ENCODE data around the gene MYOM3. TPM values are rescaled to one million over a fixed set of nuclear protein-coding genes. Genes with fewer than 3 reads are reported as not detected.

The MYOM3 gene
- polyA plus RNA-seq, 1 donor from 2014 or later: not detected

GRCh38 chr1:24101796-24102586 is 9.9 kb downstream of the MYOM3 start:
- Histone ChIP-seq H3K9me3 (ENCODE audit: low read length) (no peaks in the 10 kb centered on the region), H3K4me3 (ENCODE audit: low read length) (no peak overlapping the region), H3K4me2 (ENCODE audit: low read length) (no peak overlapping the region), H3K9ac (ENCODE audit: low read length) (no peak overlapping the region), H3K36me3 (ENCODE audit: insufficient read depth, low read length) (no peaks in the 10 kb centered on the region), H4K20me1 (ENCODE audit: insufficient read depth) (no peaks in the 10 kb centered on the region), H3K27me3 (ENCODE audit: insufficient read depth, low read depth, low read length) (no peaks in the 10 kb centered on the region), H2AFZ (ENCODE audit: low read depth, low read length) (no peak overlapping the region), H3K79me2 (replicated peaks; ENCODE audit: insufficient read depth, low read length) (no peaks in the 10 kb centered on the region), H3K27ac (ENCODE audit: low read length) (no peak overlapping the region), H3K9me2 (ENCODE audit: insufficient read depth, low read length) (no peaks in the 10 kb centered on the region), H3F3A (ENCODE audit: insufficient read depth, low read length, poor library complexity, severe bottlenecking) (no peaks in the 10 kb centered on the region)
- TF ChIP-seq RAD21 (conservative IDR thresholded peaks at IDR 0.05) (no peak), EP300 (conservative IDR thresholded peaks at IDR 0.05; ENCODE audit: poor library complexity, severe bottlenecking) (no peak), REST (IDR thresholded peaks at IDR 0.05; ENCODE audit: borderline replicate concordance) (no peak), POLR2AphosphoS5 (IDR thresholded peaks at IDR 0.05) (no peak), SMC3 (conservative IDR thresholded peaks at IDR 0.05; ENCODE audit: poor library complexity) (no peak), MXI1 (conservative IDR thresholded peaks at IDR 0.05; ENCODE audit: poor library complexity, severe bottlenecking) (no peak), TAF1 (IDR thresholded peaks at IDR 0.05; ENCODE audit: low read depth) (no peak), EZH2 (IDR thresholded peaks at IDR 0.05; ENCODE audit: borderline replicate concordance, insufficient read depth, low read length, poor library complexity, severe bottlenecking) (no peak)
- TF ChIP-seq, protein P1, sequence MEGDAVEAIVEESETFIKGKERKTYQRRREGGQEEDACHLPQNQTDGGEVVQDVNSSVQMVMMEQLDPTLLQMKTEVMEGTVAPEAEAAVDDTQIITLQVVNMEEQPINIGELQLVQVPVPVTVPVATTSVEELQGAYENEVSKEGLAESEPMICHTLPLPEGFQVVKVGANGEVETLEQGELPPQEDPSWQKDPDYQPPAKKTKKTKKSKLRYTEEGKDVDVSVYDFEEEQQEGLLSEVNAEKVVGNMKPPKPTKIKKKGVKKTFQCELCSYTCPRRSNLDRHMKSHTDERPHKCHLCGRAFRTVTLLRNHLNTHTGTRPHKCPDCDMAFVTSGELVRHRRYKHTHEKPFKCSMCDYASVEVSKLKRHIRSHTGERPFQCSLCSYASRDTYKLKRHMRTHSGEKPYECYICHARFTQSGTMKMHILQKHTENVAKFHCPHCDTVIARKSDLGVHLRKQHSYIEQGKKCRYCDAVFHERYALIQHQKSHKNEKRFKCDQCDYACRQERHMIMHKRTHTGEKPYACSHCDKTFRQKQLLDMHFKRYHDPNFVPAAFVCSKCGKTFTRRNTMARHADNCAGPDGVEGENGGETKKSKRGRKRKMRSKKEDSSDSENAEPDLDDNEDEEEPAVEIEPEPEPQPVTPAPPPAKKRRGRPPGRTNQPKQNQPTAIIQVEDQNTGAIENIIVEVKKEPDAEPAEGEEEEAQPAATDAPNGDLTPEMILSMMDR (IDR thresholded peaks at IDR 0.05; ENCODE audit: poor library complexity, severe bottlenecking): no peak

DNA sequence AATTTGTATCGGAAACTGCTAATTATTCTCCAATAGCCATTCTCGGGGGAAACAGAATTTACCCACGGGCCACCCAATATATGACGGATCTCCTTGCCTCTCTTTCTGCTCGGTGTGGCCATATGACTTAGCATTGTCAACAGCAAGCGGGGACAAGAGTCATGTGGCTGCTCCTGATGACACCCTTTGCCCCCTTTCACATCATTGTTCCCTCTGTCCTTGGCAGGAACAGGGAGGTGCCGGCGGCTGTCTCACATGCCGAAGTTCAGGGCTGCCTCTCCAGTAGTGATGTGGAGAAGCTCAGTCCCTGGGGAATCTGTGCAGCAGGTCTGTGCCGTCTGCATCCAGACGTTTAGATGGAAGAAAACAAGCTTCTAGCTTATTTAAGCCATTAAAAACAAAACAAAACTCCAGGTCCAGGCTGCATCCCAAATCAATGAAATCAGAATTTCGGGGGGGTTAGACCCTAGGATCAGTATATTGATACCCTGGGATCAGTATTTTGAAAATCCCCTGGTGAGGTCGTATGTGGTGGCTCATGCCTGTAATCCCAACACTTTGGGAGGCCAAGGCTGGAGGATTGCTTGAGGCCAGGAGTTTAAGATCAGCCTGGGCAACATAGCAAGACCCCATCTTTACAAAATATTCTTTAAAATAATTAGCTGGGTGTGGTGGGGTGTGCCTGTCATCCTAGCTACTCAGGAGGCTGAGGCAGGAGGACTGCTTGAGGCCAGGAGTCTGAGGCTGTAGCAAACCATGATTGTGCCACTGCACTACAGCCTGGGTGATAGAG is 10.8 kb downstream of the MYOM3 start:
- no peaks in the 10 kb centered on the region for H3K9me2 ChIP-seq (ENCODE audit: insufficient read depth, low read length)
- H3F3A ChIP-seq (ENCODE audit: insufficient read depth, low read length, poor library complexity, severe bottlenecking): no peaks in the 10 kb centered on the region
- TF ChIP-seq EP300 (conservative IDR thresholded peaks at IDR 0.05; ENCODE audit: poor library complexity, severe bottlenecking) (no peak), POLR2AphosphoS5 (IDR thresholded peaks at IDR 0.05) (no peak), TAF1 (IDR thresholded peaks at IDR 0.05; ENCODE audit: low read depth) (no peak), SMC3 (conservative IDR thresholded peaks at IDR 0.05; ENCODE audit: poor library complexity) (no peak)
- TF ChIP-seq, protein P1 (IDR thresholded peaks at IDR 0.05; ENCODE audit: poor library complexity, severe bottlenecking): no peak
- H2AFZ ChIP-seq (ENCODE audit: low read depth, low read length): no peak overlapping the region
- H3K79me2 ChIP-seq (replicated peaks; ENCODE audit: insufficient read depth, low read length): no peaks in the 10 kb centered on the region
- H4K20me1 ChIP-seq (ENCODE audit: insufficient read depth): no peaks in the 10 kb centered on the region
- no peaks in the 10 kb centered on the region for H3K9me3 ChIP-seq (ENCODE audit: low read length)
- H3K4me3 ChIP-seq (ENCODE audit: low read length): no peak overlapping the region
- no peaks in the 10 kb centered on the region for H3K27me3 ChIP-seq (ENCODE audit: insufficient read depth, low read depth, low read length)
- no peak overlapping the region for H3K27ac ChIP-seq (ENCODE audit: low read length)
- no peaks in the 10 kb centered on the region for H3K36me3 ChIP-seq (ENCODE audit: insufficient read depth, low read length)
- no peak overlapping the region for H3K4me2 ChIP-seq (ENCODE audit: low read length)
- H3K9ac ChIP-seq (ENCODE audit: low read length): no peak overlapping the region

Data from neural cell (in vitro differentiated cells).